HG02970 (cell line): ENCODE data around the gene DRD3.

Experiments used
- ATAC-seq: cut with Tn5 transposase; IDR thresholded peaks from one replicate; pipeline ENCODE4 v1.9.1; 2021; ENCODE audit warnings: mild to moderate bottlenecking, moderate library complexity, moderate number of reproducible peaks; ENCODE audit not compliant: unreplicated experiment, low FRiP score

DRD3 gene

GRCh38 chr3:114192136-114192535, 13.3 kb upstream of the DRD3 start:
- ATAC-seq, result no peak

DNA sequence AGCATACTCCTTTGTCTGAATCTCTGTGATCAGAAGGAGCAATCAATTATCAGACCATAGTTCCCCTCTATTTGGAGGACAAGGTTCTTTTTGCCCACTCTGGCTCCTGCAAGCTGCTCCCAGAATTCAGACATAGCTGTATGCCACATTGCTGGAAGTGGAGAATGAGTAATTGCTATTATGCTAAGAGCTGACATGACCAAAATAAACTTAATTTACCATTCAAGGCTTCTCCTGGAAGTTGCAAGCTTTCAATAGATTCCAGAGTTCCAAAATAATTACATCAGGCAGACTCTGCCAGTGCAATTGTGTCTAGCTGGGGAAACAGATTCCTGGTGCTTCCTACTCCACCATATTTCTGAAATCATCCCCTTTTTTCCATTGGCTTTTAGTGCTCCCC, 7.6 kb upstream of the DRD3 start:
- no peak for ATAC-seq

GRCh38 chr3:114179575-114179974, 723 bp upstream of the DRD3 start:
- ATAC-seq, result no peak

DNA sequence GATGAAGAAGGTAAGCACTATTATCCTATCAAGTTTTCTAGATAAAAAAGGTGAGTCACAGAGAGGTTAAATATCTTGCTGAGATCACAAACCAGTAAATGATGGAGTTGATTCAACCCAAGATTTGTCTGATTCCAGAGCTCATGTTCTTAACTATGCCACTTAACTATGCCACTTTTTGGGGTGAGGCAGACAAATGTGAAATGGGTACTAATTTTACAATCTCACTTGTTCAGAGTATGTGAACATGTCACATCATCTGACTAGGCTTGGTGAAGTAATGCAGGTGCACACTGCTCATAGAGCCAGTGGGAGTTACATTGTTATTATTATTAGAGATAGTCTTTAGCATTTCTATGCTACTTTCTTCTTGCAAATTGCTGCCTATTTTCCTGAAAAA, 2.0 kb downstream of the DRD3 start:
- ATAC-seq, result no peak

- ATAC-seq, result no peak
Measured at GRCh38 chr3:114176487-114176886, 2.4 kb downstream of the DRD3 start.

DNA sequence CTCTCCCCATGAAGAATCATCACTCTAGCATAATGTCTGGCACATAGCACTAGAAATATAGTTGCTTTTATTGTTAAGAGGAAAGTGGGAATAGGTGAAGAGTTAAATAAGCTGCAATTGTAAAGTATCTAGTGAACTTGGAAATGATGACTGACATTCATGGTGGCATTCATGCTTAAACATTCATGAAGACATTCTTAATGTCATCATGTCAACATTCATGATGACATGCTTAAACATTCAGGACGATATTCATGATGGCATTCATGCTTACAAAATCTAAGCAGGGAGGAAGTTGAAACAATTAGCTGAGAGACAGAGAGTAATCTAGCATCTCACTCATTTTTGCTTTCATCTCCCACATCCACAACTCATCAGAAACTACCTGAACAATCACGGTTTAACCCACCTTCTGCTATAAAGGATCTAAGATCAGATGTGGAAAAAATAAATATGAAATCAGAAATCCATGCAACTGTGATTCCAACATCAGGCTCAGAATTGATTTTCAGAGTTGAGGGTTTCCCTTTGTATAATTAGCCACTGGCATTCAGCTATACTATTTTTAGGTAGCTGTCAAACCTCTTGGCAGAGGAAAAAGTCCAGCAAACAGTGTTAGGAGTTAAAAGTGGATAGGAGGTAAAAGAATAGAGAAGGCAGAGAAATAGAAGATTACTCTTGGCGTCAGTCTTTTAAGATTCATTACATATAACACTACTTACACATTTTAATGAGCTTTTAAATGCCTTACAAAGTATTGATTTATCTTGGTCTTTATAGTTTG, 3.5 kb downstream of the DRD3 start:
- ATAC-seq, result no peak

- ATAC-seq, result no peak
Measured at GRCh38 chr3:114171677-114172076, 7.2 kb downstream of the DRD3 start.

DNA sequence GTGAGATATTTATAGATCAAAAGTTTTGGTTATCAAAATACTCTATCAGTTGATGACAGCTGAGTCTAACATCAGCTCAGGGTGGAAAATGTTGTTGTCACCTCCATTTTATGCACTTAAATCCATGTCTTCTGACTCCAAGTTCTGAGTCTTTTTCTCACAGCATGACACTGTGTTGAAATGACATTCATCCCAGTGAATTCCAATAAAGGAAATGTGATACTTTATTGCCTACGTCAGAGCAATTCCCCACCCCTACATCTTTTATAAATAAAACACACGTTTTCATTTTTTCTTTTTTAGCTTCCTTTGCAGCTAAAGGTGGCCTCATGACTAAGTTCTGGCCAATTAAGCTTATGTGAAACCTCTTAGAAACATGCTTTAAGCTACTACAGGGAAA, 10.7 kb downstream of the DRD3 start:
- no peak for ATAC-seq

DNA sequence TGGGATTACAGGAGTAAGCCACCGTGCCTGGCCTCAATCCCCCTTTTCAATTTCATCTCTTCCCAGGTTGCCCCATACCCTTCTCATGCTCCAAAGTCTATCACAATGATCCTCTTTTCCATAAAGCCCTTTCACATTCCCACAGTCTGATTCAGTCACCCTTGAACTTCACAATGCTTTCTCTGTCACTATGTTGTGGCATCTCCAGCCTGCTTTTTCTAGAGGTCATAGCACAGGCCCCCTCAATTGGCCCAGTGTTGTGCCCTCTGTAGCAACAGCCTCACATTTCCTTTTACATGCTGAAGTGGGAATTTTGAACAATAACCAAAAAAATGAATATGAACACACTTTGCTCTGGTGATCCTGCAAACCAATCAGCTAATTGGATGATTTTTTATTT, 21.5 kb downstream of the DRD3 start:
- no peak for ATAC-seq

DNA sequence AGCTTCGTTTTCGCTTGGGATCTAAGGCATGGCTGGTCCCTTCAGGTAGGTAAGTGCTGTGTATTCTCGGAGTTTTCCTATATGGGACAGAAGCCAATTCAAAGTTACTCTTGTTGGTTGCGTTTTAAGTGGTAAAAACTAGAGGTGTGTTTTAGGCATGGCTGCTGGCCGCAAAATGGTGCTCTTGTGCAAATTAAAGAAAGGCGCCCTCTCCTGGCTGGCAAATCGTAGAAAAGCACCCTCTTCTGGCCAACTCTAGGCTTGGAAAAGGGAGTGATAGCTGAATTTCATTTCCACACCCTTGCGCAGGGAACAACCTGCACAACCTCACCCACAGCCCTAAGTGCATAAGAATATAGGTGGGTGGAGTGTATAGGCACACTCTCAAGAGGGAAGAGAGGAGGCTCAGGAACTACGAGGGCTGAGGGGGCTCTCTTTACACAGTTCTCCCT, 23.5 kb downstream of the DRD3 start:
- ATAC-seq, result no peak

DNA sequence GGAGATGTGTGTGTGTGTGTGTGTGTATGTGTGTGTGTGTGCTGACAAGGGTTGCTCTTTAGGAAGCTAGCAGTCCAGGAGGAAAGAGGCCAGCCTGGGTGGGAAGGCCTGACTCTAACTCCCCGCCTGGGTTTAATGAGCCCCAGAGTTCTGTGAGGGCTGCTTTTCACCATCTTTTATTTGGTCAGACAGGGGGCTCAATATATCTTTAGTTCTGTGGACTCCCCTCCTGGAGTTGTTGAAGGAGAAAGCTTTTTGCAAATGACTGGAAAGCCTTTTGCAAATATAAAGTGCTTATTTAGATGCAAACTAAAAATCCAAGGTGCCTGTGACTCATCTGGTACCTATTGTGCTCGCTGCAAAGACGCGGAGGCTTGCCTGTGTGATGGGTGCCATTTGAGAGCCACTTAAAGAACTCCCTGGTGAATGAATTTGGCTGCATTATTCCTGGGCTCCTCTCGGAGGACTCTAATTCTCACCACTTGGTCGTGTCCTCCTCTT, 24.5 kb downstream of the DRD3 start:
- ATAC-seq, result no peak

- peak; percentile 89 for ATAC-seq
Measured at GRCh38 chr3:114152519-114153151, 26.2 kb downstream of the DRD3 start.

- no peak for ATAC-seq
Measured at GRCh38 chr3:114151091-114151490, 27.8 kb downstream of the DRD3 start.

DNA sequence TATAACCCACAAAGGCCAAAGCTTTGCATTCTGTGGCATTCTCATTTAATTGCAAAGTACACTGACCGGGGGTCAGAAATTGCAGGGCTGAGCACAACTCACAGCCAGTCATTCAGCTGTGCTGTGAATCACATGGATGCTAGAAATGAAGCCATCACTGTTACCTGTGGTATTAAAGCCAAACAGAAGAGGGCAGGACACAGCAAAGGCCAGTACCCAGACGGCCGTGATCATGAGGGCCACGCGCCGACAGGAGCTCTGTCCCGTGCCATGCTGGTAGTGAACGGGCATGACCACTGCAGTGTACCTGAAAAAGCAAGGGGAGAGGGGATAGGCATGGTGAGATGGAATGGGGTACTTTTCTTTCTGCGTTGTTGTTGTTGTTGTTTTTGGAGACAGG, 31.6 kb downstream of the DRD3 start:
- ATAC-seq, result no peak

DNA sequence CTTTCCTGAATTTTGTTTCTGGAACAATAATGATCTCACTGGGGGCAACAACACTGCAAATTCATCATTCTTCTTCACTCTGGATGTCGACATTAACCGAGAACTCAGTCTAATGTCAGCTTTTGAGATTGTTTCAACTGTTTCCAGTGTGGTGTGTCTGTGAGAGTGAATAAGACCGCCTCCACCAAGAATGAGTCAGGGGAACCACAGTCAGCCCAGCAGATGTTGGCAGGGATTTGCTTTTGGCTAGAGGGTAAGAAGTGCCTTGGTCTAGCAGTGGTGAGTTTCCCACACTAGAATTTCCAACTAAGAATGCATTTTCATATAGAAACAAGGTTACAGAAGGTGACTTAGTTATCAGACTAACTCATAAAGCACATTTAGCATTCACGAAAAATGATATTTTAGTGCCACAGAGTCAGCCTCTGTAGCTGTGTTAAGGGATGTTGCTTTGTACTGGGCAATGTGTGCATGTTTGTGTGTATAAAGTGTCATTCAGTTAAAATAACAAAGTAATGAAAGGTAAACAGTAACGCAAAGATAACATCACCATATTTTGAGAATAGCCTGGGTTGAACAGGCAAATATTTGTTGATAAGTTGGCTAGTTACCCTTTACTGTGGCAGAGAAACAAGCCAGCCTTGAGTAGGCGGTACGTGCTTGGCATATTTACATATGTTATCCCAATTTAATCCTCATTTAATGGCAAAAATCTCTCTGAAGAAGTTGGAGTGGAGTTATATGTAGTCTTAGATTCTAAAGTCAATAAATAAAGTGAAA, 33.8 kb downstream of the DRD3 start:
- no peak for ATAC-seq

DNA sequence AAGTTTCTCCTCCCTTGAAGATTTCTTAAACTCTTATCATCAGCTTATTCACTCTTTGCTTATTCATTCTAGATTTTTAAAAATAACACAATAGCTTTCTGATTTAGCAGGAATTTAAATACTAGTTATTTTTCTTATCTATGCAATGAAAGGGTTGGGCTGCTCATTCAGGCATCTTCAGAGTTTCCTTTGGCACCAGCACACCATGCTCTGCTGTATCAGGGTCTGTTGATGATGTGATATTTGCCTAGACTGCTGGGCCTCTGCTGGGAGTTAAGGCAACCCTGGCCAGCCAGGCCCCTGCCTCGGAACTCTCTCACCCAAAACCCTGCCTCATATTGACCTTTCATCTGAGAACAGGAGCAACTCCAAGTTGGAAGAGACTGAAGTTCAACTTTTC, 35.0 kb downstream of the DRD3 start:
- no peak for ATAC-seq

DNA sequence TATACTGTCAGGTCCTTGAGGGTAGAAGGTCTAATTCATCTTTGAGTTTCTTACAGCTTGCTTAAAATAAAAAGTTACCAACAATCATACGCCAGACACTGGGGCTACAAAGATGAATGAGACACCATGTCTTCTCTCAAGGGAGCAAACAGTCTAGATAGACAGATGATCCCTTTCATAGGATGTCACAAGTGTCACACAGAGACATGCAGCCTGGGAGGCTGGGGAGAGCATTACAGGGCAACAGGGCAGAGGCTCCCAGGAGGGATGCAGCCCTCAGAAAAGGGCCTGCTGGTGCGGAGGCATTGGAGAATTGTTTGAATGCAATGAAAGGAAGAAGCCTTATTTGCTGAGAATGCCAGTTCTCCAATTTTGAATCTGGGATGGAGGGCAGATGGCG, 39.0 kb downstream of the DRD3 start:
- no peak for ATAC-seq

DNA sequence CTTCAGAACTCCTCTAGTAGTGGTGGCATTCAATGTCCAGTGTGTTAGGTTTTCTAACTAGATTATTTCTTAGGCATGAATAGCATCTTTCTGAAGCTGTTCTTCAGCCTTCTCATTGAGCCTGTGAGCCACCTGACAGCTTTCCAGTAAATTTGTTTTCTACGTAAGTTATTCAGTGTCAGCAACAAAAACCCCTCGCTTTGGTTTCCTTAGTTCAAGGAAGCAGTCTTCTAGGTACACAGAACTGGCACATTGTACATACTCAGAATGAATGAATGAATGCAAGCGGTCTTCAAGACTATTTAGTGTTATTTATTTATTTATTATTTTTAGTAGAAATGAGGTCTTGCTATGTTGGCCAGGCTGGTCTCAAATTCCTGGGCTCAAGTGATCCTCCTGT, 44.9 kb downstream of the DRD3 start:
- ATAC-seq, result no peak

DNA sequence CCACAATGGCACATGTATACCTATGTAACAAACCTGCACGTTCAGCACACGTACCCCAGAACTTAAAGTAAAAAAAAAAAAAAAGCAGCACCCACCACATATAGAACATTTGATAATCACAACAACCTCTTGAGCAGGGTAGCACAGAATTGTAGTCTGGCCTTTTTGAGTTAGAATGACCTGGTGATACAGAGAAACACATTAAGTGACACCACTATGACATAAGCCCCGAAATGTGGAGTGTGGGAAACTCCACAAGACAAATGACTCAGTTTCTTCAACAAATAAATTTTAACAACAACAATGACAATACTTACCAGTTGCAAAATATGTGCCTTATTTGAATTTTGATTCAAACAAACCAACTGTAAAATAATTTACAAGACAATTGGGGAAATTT, 46.4 kb downstream of the DRD3 start:
- ATAC-seq, result no peak

- no peak for ATAC-seq
Measured at GRCh38 chr3:114128826-114129225, 50.0 kb downstream of the DRD3 start.

GRCh38 chr3:114128231-114128630, 50.6 kb downstream of the DRD3 start:
- ATAC-seq, result no peak
